GM12878 (cell line): ENCODE data around the gene CTBP1. TPM values are rescaled to one million over a fixed set of nuclear protein-coding genes. Genes with fewer than 3 reads are reported as not detected.

Experiments
- ATF3 ChIP-seq: IDR thresholded peaks from 2 replicates; pipeline ENCODE4 v1.6.1; 2011; ENCODE audit warnings: low read depth, mild to moderate bottlenecking, low read length, moderate library complexity, borderline replicate concordance; ENCODE audit errors: extremely low read depth
- E2F8 ChIP-seq: fragments of 450-650 bp; IDR thresholded peaks from 2 replicates; pipeline ENCODE4 v1.6.1; 2018; ENCODE audit warnings: mild to moderate bottlenecking, low read depth, moderate library complexity; ENCODE audit not compliant: partially characterized antibody
- E4F1 ChIP-seq: fragments of 450-650 bp; IDR thresholded peaks from 2 replicates; pipeline ENCODE4 v1.6.1; 2018; ENCODE audit warnings: borderline replicate concordance, mild to moderate bottlenecking; ENCODE audit not compliant: partially characterized antibody
- ELK1 ChIP-seq: IDR thresholded peaks from 2 replicates; pipeline ENCODE4 v1.6.1; 2012; ENCODE audit warnings: low read depth, low read length, improper control_type of control experiment
- GABPA ChIP-seq: IDR thresholded peaks from 2 replicates; pipeline ENCODE4 v1.6.1; 2014; ENCODE audit warnings: antibody characterized with exemption, low read depth, mild to moderate bottlenecking, inconsistent platforms
- HDAC6 ChIP-seq: fragments of 200-600 bp; sonication (generic); IDR thresholded peaks from one replicate; pipeline ENCODE4 v1.8.0; 2017; ENCODE audit warnings: antibody characterized with exemption; ENCODE audit not compliant: unreplicated experiment
- HDGF ChIP-seq: fragments of 450-650 bp; IDR thresholded peaks from 2 replicates; pipeline ENCODE4 v1.6.1; 2016; ENCODE audit warnings: antibody characterized with exemption
- JUNB ChIP-seq: IDR thresholded peaks from 2 replicates; pipeline ENCODE4 v1.6.1; 2016; ENCODE audit warnings: antibody characterized with exemption, mild to moderate bottlenecking
- NFYB ChIP-seq: IDR thresholded peaks from 2 replicates; pipeline ENCODE4 v1.6.1; 2011; ENCODE audit warnings: low read depth, mild to moderate bottlenecking, low read length, improper control_type of control experiment, moderate library complexity; ENCODE audit not compliant: insufficient read depth
- NRF1 ChIP-seq: conservative IDR thresholded peaks from 2 replicates; pipeline ENCODE4 v1.6.1; 2011; ENCODE audit warnings: mild to moderate bottlenecking, low read depth, low read length, improper control_type of control experiment
- POLR2AphosphoS5 ChIP-seq: IDR thresholded peaks from 2 replicates; pipeline ENCODE4 v1.6.1; 2011; ENCODE audit warnings: mild to moderate bottlenecking, low read length, inconsistent platforms
- TAF1 ChIP-seq: IDR thresholded peaks from 2 replicates; pipeline ENCODE4 v1.6.1; 2011; ENCODE audit warnings: mild to moderate bottlenecking, low read depth, low read length, borderline replicate concordance
- ZBTB11 ChIP-seq: fragments of 450-650 bp; formaldehyde crosslinking; IDR thresholded peaks from 2 replicates; pipeline ENCODE4 v1.5.0; 2022; ENCODE audit warnings: mild to moderate bottlenecking, missing genetic modification characterization
- polyA plus RNA-seq, 11 experiments: library from polyadenylated mRNA; depleted of rRNA in 4 of 11; unstranded in 6 of 11; stranded (reverse) in 5 of 11; fragments of >200 nt; fragmentation: Nextera tagmentation in 4 of 11; fragmentation: Illumina TruSeq in 1 of 11; extraction: Ambion mirVana in 4 of 11; extraction: Trizol in 1 of 11; gene quantifications; 1 replicate in 1 of 11; 2 replicates in 10 of 11; pipeline versions ENCODE4 v1.2.1 to v1.2.3, GENCODE V29; 2011 to 2016; ENCODE audit warnings: inconsistent platforms in 2 of 11, missing spikeins in 2 of 11, low read depth in 1 of 11
- total RNA-seq, 4 experiments: library from RNA; depleted of rRNA in 3 of 4; stranded (reverse); fragments of >200 nt in 3 of 4; fragmentation: Illumina TruSeq in 1 of 4; extraction: Trizol in 1 of 4; gene quantifications; 2 replicates each; pipeline versions ENCODE4 v1.2.1 to v1.2.3, GENCODE V29; 2013 to 2021
- TF ChIP-seq, protein P1 (sequence below): fragments of 450-650 bp; formaldehyde crosslinking; IDR thresholded peaks from 2 replicates; pipeline ENCODE4 v1.4.0; 2020; ENCODE audit warnings: mild to moderate bottlenecking, moderate library complexity

The CTBP1 gene
- total and polyA plus RNA-seq, 10 of the 15 experiments (the other 5 are each of a cell fraction or from before 2014, with no cell fraction given), result 7.4 to 182 (median 63.1) TPM

GRCh38 chr4:1167244-1167949, 81.5 kb downstream of the CTBP1 start (continued):
- TF ChIP-seq NRF1 (peak; percentile 38), ZBTB11 (CRISPR knock-in tag) (no peak), JUNB (no peak), ELK1 (no peak), ATF3 (no peak), GABPA (no peak), TAF1 (peak; percentile 50; the same call in 1 of the 2 replicates), HDAC6 (no peak), HDGF (peak; percentile 77; the same call in 1 of the 2 replicates), E4F1 (no peak), POLR2AphosphoS5 (peak; percentile 77), NFYB (no peak), E2F8 (no peak)
- TF ChIP-seq, protein P1, sequence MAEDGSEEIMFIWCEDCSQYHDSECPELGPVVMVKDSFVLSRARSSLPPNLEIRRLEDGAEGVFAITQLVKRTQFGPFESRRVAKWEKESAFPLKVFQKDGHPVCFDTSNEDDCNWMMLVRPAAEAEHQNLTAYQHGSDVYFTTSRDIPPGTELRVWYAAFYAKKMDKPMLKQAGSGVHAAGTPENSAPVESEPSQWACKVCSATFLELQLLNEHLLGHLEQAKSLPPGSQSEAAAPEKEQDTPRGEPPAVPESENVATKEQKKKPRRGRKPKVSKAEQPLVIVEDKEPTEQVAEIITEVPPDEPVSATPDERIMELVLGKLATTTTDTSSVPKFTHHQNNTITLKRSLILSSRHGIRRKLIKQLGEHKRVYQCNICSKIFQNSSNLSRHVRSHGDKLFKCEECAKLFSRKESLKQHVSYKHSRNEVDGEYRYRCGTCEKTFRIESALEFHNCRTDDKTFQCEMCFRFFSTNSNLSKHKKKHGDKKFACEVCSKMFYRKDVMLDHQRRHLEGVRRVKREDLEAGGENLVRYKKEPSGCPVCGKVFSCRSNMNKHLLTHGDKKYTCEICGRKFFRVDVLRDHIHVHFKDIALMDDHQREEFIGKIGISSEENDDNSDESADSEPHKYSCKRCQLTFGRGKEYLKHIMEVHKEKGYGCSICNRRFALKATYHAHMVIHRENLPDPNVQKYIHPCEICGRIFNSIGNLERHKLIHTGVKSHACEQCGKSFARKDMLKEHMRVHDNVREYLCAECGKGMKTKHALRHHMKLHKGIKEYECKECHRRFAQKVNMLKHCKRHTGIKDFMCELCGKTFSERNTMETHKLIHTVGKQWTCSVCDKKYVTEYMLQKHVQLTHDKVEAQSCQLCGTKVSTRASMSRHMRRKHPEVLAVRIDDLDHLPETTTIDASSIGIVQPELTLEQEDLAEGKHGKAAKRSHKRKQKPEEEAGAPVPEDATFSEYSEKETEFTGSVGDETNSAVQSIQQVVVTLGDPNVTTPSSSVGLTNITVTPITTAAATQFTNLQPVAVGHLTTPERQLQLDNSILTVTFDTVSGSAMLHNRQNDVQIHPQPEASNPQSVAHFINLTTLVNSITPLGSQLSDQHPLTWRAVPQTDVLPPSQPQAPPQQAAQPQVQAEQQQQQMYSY (CRISPR knock-in tag), result no peak
